HG02588 (cell line): ENCODE measurements around the gene GDF2.

ENCODE experiments used
- ATAC-seq: cut with Tn5 transposase; IDR thresholded peaks from one replicate; pipeline ENCODE4 v1.9.1; 2021; ENCODE audit warnings: mild to moderate bottlenecking, moderate library complexity; ENCODE audit not compliant: unreplicated experiment

GDF2 gene

GRCh38 chr10:47311193-47311931 is 10.9 kb upstream of the GDF2 start:
- ATAC-seq = no peak

DNA sequence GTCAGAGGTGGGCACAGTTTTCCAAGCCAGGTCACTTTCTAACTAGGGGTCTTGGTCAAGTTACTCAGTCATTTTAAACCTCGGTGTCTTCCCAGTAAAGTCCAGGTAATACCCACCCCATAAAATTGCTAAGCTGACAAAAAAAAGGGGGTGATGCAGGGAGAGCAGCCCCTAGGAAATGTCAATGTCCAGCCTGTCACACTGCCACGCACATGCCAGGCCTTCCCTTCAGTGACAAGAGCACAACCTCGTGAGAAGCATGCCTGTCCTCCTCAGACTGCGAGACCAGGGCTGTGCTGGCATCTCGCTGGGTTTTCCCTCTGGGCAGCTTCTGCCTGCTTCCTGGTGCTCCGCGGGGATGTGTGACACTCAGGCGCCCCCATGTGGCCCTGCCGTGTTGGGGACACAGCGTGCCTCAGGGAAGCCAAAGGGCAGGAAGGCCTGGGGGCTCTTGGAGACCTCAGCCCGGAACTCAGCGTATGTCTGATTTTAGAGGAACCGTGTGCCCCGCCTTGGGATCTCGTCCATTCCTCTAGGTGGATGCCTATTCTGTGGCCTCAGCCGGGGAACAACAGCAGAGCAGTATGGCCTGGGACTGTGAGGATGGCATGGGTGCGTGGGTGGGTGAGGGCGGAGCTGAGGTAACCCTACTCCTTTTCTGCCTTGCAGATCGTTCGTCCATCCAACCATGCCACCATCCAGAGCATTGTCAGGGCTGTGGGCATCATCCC is 10.2 kb upstream of the GDF2 start:
- peak; percentile 76 for ATAC-seq

DNA sequence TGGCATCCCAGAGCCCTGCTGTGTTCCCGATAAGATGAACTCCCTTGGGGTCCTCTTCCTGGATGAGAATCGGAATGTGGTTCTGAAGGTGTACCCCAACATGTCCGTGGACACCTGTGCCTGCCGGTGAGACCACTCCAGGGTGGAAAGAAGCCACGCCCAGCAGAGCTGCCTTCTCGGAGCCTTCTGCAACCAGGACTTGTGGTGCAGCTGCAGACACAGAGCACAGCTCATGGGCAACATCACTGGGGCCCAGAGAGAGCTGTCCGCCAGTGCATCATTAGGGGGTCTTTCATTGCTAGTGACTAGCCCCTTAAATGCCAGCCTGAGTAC is 9.6 kb upstream of the GDF2 start:
- no peak for ATAC-seq

GRCh38 chr10:47314416-47314970 is 7.8 kb upstream of the GDF2 start:
- ATAC-seq = no peak

GRCh38 chr10:47315421-47315820 is 6.8 kb upstream of the GDF2 start:
- ATAC-seq = no peak

DNA sequence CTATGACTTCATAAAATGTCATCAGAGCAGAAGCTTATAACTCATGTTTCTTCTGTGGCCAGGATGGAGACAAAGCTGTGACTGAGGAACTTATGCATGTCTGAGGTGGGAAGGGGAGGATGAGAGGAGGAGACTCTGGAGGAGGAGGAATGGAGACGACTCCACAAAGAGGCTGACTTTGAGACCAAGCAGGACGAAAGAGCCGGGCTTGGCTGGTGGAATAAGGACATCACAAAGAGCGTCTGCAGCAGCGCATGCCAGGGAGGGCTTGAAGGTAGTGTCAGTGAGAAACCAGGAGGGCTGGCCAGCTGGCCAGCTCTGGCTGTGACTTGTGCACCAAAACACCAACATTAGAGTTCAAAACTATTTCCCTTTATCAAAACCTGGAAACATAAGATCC is 6.1 kb upstream of the GDF2 start:
- no peak for ATAC-seq

DNA sequence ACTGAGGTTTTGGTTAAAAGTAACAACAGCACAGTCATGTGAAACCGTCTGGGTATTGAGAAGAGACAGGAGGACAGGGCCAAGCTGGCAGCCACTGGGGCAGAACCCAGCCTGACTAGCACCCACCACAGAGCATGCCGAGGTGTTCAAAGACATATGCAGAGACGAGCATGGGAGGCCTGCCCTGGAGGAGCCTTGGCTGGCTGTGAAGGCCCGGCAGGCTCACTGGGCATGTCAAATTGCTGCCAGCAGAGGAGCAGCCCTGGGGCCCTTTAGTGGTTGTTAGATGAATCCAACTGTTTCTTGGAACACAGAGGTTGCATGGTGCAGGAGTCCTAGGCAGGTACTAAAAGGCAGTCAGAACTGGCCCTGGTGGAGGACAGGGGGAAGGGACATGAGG is 5.0 kb upstream of the GDF2 start:
- ATAC-seq = no peak

DNA sequence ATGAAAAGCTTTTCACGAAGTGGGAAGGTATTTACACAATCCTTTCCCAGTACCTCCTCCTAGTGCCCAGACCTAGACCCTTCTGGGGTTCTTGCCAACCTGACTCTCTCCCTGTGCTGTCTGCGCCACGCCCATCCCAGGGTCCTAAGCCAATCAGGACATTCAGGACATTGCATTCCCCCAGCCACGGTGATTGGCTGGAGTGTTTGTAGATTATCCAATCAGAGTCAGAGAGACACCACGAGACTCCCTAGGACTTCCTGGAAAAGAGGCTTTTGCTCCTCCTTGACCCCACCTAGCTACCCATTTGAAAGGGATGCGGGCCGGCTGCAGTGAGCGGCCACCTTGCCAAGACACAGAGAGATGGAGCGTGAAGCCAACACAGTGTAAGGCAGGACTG is 3.5 kb upstream of the GDF2 start:
- no peak for ATAC-seq

DNA sequence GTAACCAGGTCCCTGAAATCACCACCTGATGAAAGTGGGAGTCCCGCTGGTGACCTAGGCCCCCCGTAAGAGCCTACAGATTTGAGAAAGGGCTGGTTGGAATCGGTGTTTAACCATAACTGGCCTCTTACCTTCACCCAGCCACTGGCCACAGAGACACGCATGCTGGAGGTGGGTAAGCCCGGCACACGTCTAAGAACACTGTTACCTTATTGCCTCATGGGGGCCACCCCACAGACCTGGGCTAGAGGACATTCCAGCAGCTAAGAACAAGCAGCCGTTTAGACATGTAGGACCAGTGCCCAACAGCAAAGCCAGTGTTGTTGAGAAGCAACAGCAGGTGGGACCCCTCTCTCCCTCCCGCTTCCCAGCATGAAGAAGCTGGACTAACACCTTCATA is 2.5 kb upstream of the GDF2 start:
- no peak for ATAC-seq

GRCh38 chr10:47320812-47321211 is 1.4 kb upstream of the GDF2 start:
- no peak for ATAC-seq

- no peak for ATAC-seq
Observed at GRCh38 chr10:47321521-47322195, 596 bp upstream of the GDF2 start.

GRCh38 chr10:47323087-47323486 is 833 bp downstream of the GDF2 start:
- ATAC-seq = no peak

DNA sequence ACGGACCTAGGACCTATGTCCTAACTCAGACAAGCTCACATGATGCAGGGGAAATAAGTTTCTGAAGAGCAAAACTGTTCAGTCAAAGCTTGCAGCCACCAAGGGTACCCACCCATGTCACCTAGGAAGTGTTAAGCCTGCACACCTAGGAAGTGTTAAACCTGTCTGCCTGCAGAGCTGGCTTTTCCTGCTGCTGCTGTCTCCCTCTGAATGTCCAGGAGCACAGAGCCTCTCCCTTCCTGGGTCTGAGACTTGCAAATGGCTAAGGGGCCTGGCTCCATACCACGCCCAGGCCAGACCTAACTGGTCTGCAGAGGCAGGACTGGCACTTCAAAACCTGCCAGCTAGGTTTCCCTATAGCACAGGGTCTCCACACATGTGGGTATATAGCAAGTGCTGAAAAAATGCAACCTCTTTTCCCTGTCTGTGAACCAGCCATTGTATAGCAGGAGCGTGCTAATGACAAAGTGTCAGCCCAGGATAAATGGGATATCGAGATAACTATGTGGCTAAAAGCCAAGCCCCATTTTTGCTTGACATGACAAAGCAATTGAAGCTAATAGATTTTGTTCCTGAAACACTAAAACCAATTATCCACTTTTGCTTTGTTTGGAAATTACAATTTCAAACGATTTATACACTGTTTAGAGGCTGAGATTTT is 1.5 kb downstream of the GDF2 start:
- no peak for ATAC-seq

DNA sequence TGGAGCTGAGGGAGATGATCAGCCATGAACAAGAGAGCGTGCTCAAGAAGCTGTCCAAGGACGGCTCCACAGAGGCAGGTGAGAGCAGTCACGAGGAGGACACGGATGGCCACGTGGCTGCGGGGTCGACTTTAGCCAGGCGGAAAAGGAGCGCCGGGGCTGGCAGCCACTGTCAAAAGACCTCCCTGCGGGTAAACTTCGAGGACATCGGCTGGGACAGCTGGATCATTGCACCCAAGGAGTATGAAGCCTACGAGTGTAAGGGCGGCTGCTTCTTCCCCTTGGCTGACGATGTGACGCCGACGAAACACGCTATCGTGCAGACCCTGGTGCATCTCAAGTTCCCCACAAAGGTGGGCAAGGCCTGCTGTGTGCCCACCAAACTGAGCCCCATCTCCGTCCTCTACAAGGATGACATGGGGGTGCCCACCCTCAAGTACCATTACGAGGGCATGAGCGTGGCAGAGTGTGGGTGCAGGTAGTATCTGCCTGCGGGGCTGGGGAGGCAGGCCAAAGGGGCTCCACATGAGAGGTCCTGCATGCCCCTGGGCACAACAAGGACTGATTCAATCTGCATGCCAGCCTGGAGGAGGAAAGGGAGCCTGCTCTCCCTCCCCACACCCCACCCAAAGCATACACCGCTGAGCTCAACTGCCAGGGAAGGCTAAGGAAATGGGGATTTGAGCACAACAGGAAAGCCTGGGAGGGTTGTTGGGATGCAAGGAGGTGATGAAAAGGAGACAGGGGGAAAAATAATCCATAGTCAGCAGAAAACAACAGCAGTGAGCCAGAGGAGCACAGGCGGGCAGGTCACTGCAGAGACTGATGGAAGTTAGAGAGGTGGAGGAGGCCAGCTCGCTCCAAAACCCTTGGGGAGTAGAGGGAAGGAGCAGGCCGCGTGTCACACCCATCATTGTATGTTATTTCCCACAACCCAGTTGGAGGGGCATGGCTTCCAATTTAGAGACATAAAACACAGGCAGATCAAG is 3.3 kb downstream of the GDF2 start:
- ATAC-seq = no peak

DNA sequence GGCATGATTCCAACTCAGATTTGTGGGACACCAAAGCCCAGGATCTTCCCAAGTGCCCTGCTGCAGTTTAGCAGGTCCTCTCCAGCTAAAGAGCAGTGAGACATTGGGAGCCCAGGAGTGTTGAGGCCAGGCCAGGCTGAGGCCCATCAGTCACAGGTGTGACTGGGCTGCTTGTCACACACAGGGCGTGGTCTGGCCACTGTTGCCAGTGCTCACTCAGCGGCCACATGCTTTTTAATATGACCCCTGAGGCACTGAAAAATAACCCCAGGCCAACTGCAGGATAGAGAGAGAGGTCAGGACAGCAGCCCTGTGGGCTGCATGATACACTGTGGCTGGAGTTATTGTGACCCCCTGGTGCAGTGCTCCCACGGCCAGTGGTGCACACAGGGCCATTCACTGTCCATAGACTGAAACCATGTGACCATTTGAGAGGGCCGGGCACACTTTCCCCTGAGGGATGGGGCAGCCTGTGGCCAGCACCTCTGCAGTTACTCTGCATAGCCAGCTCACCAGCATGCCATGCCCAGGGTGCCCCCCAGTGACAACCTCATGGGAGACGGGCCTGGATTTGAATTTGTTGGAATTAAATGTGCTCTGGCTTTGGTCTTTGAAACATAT is 4.2 kb downstream of the GDF2 start:
- ATAC-seq = no peak

DNA sequence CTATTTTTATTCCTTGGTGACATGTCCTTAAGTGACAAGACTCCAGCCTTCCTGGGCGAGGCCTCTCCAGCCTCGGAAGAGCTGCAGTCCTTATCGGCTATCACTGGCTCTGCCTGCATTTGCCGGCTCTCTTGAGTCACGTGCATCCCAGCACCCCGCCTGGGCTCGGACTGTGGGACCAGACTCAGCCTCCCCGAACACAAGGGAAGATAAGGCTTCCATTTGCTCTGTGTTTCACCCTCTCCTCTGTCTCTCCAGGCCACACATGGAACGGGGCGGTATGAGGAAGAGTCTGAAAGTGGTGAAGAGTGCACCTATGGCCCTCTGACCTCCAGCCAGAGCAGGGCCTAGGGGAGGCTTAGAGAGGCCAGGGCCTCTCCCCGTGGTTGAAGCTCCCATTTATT is 4.7 kb downstream of the GDF2 start:
- ATAC-seq = no peak

DNA sequence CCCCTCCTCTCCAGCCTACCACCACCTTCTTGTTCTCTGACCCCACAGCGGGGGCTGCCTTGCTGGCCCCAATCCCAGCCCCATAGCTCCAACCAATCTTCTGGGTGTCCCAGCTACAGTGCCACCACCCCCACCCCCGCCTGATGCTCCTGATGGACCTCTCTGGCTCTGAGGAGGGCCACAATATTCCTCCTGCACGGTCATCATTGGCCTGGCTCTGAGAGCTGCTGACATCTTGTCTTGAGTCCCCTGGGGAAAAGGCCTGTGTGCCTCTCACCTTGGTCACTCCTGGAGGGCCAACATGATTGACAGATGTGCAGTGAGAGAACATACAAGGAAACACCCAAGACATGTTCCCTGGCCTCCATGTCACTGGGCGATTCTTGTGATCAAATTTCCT is 7.6 kb downstream of the GDF2 start:
- no peak for ATAC-seq

DNA sequence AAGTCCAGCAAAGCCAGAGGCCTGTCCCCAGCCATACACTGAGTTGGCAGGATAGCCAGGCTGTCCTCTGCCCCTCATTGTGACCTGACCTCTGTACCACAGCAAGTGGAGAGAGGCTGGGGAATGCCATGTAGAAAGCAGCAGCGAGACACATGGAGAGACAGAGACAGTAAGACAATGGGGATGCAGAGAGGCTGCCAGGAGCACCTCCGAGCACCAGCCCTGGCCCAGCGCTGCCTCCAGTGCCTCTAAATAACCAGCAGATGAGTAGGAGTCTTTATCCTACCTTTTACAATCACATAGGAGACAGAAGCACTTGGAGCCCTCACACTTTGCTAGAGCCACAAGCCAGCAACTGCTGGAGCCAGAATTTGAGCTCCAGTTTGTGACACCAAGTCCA is 8.1 kb downstream of the GDF2 start:
- ATAC-seq = no peak

- ATAC-seq = no peak
Observed at GRCh38 chr10:47330804-47331203, 8.6 kb downstream of the GDF2 start.

- ATAC-seq = no peak
Observed at GRCh38 chr10:47331491-47331890, 9.2 kb downstream of the GDF2 start.
